NOMO-1 (cell line): ENCODE results near the gene MAP3K6.

Experiments
- DNase-seq, 2 experiments: peaks; one replicate each; lab custom pipeline; 2025; ENCODE audit not compliant: unreplicated experiment in 2 of 2; lab: John Stamatoyannopoulos, UW

Gene MAP3K6

GRCh38 chr1:27379564-27380122 is 12.9 kb upstream of the MAP3K6 start:
- DNase-seq = no peak

DNA sequence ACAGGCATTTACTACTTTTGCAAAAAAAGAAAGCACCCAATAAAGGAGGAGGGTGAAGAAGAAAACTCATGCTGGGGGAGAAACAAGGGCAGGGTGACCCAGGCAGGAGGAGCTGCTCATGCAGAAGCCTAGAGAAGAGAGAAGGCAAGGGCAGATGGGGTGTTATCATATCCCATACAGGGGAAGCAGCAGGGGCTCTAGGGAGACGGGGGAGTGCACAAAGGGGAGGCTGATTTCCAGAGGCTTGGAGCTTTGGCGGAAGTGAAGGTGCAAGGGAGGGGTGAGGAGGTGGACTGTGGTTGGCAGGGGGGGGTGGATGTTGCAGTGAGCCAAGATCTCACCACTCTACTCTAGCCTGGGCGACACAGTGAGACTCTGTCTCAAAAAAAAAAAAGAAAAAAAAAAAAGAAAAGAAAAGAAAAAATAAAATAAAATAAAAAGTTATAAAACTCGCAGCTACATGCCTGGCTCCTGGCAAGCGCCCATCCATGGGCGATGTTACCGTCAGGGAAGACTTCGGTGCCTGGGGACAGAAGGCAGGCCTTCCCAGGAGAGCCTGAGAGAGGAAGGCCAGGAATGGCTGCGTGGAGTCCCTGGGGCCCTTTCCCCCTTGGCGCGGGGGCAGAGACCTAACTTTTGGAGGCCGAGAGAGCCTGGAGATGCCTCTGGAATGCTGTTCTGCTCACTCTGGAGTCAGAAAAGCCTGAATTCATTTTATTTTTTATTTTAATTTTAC is 11.2 kb upstream of the MAP3K6 start:
- DNase-seq = no peak

DNA sequence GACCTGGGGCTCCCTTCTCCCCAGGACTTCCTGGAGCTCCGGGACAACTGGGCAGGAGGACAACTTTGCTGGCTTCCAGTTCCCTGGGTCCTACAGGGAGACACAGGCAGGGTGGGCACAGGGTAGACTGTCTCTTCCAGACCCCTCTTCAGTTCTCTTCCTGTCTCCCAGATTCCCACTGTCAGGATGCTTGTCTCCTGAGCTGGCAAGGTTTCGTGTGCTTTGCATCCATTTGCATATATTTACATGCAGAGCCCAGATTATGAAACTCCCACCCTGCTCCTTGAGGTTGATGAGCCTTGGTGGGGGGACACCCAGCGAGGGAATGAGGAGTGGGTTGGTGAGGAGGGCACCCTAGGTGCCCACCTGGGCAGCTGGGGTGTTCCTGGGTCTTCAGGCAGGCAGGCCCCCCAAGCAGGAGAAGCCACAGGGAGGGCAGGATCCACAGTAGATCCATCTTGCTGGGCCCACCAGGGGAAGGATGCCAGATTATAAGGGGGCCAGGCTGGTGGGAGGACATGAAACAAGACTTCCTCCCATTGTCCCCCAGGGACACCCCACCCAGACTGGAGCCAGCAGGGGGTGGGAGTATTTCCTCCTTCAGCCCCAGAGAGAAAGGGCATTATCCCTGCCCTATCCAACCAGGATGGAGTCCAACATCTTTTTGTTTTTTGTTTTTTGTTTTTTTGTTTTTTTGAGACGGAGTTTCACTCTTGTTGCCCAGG is 7.8 kb upstream of the MAP3K6 start, which contains the start of gene FCN3:
Gene FCN3, minus strand, starts transcription at position 463 of the 725 bp plus-strand sequence. Its CDS starts 6 bp downstream, at position 457.
- DNase-seq = no peak

DNA sequence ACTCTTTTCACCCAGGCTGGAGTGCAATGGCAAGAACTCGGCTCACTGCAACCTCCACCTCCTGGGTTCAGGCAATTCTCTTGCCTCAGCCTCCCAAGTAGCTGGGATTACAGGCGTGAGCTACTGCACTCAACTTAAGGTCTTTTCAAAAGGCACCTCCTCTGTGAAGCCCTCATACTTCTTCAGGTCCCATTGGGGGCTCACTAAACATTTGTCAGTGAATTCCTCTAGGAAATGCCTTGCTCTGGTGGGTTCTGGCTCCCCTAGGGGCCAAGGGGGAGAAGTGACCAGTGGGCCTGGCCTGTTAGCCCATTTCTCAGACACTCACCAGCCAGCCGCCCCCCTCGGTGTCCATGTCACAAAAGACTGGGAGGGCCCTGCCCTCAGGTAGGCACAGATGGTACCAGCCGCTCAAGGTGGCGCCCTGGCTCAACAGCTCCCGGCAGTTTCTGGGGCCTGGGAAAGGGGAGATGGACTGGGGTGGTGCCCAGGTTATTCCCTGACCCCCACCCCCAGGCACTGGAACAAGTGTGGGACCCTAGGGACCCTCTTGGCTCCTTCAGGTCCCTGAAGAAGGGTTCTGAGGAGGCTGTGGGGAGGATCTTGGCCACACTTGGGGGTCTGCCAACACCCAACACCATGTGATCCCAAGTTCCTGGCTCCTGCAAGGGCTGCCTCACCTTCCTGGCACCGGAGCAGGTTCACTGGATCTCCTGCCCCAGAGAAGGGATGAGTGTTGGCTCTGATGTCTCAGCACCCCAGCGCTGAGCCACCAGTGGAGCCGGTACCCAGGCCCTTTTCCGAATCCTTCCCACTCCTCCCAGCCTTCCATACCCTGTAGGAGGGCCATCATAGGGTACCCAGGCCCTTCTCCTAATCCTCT is 6.3 kb upstream of the MAP3K6 start:
- no peak for DNase-seq

GRCh38 chr1:27372022-27372807 is 5.5 kb upstream of the MAP3K6 start:
- DNase-seq = no peak

GRCh38 chr1:27368869-27369582 is 2.3 kb upstream of the MAP3K6 start:
- no peak for DNase-seq

GRCh38 chr1:27367160-27367650 is 444 bp upstream of the MAP3K6 start:
- DNase-seq = no peak

GRCh38 chr1:27366113-27366410 is 699 bp downstream of the MAP3K6 start:
- DNase-seq = peak in 1 of 2 experiments; percentile 16

GRCh38 chr1:27365372-27366112 is 1.2 kb downstream of the MAP3K6 start:
- DNase-seq = peak; percentile 69 to 71

DNA sequence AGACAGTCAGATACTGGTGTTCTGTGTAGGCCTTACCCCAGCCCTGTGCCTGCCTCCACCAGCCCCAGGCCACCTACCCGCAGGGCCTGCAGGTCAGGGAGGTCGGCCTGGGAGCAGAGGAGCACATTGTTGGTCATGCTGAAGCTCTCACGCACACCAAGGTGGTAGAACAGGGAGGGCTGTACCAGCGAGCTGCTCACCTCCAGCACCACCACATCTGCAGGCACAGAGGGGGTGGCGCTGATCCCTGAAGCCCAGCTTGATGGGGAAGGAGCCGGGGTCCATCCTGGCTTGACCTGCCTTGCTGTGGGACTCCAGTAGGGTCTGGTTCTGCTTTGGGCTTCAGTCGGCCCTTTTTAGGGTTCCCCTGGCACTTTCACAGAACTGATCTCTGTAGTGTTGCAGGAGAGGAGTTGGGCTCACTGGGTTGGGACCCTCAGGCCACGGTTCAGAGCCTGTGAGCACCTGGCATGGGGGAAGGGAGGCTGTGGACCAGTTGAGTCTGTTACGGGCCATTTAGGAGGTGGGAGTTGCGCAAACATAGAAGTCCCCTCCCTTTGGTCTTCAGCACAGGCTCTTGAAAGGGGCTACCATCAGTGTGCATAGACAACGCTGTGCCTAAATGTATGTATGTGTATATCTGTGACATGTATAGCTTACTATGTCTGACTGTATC is 1.9 kb downstream of the MAP3K6 start:
- no peak for DNase-seq

- DNase-seq = no peak
These were observed 2.7 kb downstream of the MAP3K6 start for GRCh38 chr1:27363766-27364695.

DNA sequence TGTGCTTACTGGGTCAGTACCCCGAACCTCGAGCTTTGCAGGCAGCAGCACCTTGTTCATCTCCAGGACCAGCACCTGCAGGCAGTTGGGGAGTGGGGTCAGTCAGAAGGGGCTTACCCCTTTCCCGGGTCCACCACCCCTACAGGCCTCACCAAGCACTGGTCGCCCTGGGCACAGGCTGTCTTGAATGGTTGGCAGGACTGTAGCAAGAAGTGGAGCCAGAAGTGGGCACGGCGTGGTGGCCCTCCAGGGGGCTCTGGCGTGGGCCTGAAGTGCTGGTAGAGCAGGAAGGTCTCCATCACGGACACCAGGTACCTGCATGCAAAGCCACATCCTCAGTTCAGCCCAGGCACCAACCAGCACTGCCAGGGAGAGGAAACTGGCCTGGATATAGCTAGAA is 5.2 kb downstream of the MAP3K6 start:
- no peak for DNase-seq

GRCh38 chr1:27361044-27361402 is 5.7 kb downstream of the MAP3K6 start:
- no peak for DNase-seq

GRCh38 chr1:27360159-27361043 is 6.4 kb downstream of the MAP3K6 start:
- DNase-seq = no peak

DNA sequence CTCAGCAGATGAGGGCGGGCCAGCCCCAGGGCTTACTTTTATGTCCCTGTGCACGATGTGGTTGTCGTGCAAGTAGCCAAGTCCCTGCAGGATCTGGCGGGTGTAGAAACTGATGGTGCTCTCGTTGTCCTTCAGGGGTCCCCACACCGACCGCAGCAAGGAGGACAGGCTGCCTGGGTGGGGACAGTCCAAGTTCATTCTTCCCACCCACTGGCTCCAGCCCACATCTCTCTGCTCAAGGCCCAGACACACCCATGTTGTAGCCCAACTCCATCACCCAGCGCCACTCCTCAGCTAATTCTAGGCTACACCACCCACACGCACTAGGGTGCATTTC is 7.0 kb downstream of the MAP3K6 start:
- DNase-seq = no peak

GRCh38 chr1:27358928-27359313 is 7.8 kb downstream of the MAP3K6 start:
- no peak for DNase-seq
